ENCODE results near the gene SLC25A25.

The SLC25A25 gene

GRCh38 chr9:128101690-128102089, 33.7 kb downstream of the SLC25A25 start:
- H3K4me3 ChIP-seq (replicated peaks; ENCODE audit: low read depth, low read length), result no peak overlapping the region
- no peak for DNase-seq (ENCODE audit: low read depth)
- no peak for TF ChIP-seq CTCF (IDR thresholded peaks at IDR 0.05; ENCODE audit: low read length, missing control alignments)

GRCh38 chr9:128102196-128102595, 34.2 kb downstream of the SLC25A25 start:
- DNase-seq (ENCODE audit: low read depth), result no peak
- no peak overlapping the region for H3K4me3 ChIP-seq (replicated peaks; ENCODE audit: low read depth, low read length)
- no peak for TF ChIP-seq CTCF (IDR thresholded peaks at IDR 0.05; ENCODE audit: low read length, missing control alignments)

GRCh38 chr9:128102861-128103588, 35.0 kb downstream of the SLC25A25 start:
- H3K4me3 ChIP-seq (replicated peaks; ENCODE audit: low read depth, low read length), result no peak overlapping the region
- DNase-seq (ENCODE audit: low read depth), result no peak
- TF ChIP-seq CTCF (IDR thresholded peaks at IDR 0.05; ENCODE audit: low read length, missing control alignments), result no peak

- no peak for DNase-seq (ENCODE audit: low read depth)
- peak; percentile 13 for TF ChIP-seq CTCF (IDR thresholded peaks at IDR 0.05; ENCODE audit: low read length, missing control alignments)
- no peak overlapping the region for H3K4me3 ChIP-seq (replicated peaks; ENCODE audit: low read depth, low read length)
These were observed 35.5 kb downstream of the SLC25A25 start for GRCh38 chr9:128103589-128103962.

- no peak for TF ChIP-seq CTCF (IDR thresholded peaks at IDR 0.05; ENCODE audit: low read length, missing control alignments)
- no peak overlapping the region for H3K4me3 ChIP-seq (replicated peaks; ENCODE audit: low read depth, low read length)
- peak; percentile 38 for DNase-seq (ENCODE audit: low read depth)
These were observed 36.2 kb downstream of the SLC25A25 start for GRCh38 chr9:128104171-128104618.

- no peak for TF ChIP-seq CTCF (IDR thresholded peaks at IDR 0.05; ENCODE audit: low read length, missing control alignments)
- H3K4me3 ChIP-seq (replicated peaks; ENCODE audit: low read depth, low read length), result no peak overlapping the region
- DNase-seq (ENCODE audit: low read depth), result no peak
These were observed 37.6 kb downstream of the SLC25A25 start for GRCh38 chr9:128105538-128106175.

Measured in fibroblast of pulmonary artery (primary cell).